HFF-Myc (cell line): Measurements from ENCODE around the gene DNAJC13.
A peak's percentile ranks its signal among the peaks of the same experiment; 100 is the strongest.

Experiments used
- DNase-seq: peaks from one replicate; pipeline ENCODE4 v3.0.0-alpha.2; 2011; ENCODE audit warnings: low read depth; ENCODE audit errors: extremely low read depth
- H3K4me3 ChIP-seq: replicated peaks from 2 replicates; pipeline ENCODE4 v1.5.1; 2011; ENCODE audit warnings: low read depth, mild to moderate bottlenecking, control low read depth, low read length
- CTCF ChIP-seq: IDR thresholded peaks from 2 replicates; pipeline ENCODE4 v1.5.1; 2012; ENCODE audit warnings: mild to moderate bottlenecking, low read depth, low read length, control low read depth; ENCODE audit errors: missing control alignments

DNAJC13 gene

GRCh38 chr3:132421832-132422231 is 4.5 kb downstream of the DNAJC13 start:
- TF ChIP-seq CTCF: no peak
- no peak overlapping the region for H3K4me3 ChIP-seq
- DNase-seq: no peak

DNA sequence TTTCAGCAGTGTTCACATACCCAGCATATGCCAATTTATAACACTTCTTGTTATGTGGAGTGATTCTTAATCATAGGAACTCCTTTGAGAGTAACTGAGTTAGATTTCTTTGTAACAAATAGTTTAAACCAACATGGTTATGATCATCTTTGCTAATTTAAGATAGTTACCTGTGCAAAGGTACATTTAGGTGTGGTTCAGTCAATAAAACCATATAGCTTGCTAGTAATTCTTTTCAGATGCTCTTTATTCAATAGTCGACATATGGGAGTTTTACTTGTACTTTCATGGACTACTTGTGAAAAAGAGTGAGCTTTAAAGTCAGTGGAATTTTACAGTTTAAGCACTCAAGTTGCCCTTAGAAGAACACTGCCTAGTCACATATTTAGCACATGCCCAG is 5.2 kb downstream of the DNAJC13 start:
- no peak for DNase-seq
- H3K4me3 ChIP-seq: no peak overlapping the region
- TF ChIP-seq CTCF: no peak

DNA sequence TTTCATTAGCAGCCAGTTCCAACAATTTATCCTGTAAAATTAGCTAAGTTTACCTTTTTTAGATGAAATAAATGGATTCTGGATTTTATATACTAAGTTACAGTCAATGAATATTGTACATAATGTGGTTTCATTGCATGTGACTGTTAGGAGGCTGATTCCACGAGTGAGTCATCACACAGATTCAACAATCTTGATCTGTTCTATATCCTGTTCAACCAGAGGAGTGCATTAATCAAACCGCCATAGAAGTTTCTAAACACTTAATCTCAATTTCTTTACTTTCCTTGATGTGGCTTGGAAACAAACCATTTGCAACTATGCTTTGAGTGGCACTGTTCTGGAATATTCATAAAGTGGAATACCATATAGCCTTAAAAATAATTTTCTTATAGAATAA is 15.3 kb downstream of the DNAJC13 start:
- peak; percentile 59 for DNase-seq
- TF ChIP-seq CTCF: no peak
- no peak overlapping the region for H3K4me3 ChIP-seq

DNA sequence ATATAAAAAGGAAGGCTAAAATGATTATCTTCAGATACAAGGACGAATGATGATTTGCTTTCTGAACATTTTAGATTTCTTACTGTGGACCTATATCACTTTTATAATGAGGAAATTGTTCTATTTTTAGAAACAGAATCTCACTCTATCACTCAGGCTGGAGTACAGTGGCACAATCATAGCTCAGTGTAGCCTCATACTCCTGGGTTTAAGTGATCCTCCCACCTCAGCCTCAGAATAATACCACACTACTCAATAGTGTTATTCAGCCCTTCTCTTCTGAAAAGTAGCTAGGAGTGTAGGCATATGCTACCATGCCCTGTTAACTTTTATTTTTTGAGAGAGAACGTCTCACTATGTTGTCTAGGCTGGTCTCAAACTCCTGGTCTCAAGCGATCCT is 15.8 kb downstream of the DNAJC13 start:
- no peak overlapping the region for H3K4me3 ChIP-seq
- no peak for TF ChIP-seq CTCF
- DNase-seq: no peak

GRCh38 chr3:132435224-132435910 is 18.1 kb downstream of the DNAJC13 start:
- DNase-seq: no peak
- no peak for TF ChIP-seq CTCF
- no peak overlapping the region for H3K4me3 ChIP-seq

DNA sequence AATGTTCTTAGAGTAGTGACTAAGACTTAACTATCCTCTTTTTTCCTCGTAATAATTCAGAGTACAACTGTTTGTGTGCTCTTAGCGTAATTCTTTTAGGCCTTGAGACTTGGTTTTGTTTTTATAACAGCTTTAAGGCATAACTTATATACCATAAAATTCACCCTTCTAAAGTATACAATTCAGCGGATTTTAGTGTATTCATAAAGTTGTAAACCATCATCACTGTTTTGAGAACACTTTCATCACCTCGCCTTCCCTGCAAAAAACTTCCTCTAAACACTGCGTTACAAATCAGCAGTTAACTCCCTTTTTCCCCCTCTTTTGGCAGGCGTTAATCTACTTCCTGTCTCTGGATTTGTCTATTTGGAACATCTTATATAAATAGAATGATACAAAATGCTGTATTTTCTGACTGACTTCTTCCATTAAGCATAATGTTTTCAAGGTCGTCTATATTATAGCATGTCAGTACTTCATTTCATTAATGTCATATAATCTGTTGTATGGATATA is 18.7 kb downstream of the DNAJC13 start:
- no peak for TF ChIP-seq CTCF
- DNase-seq: no peak
- no peak overlapping the region for H3K4me3 ChIP-seq

GRCh38 chr3:132443421-132443820 is 26.1 kb downstream of the DNAJC13 start:
- DNase-seq: no peak
- TF ChIP-seq CTCF: no peak
- H3K4me3 ChIP-seq: no peak overlapping the region
